Measurements from ENCODE around the gene USP7. TPM values are rescaled to one million over a fixed set of nuclear protein-coding genes. Genes with fewer than 3 reads are reported as not detected.
"Not testable (repeated sequence)": the region's sequence is repeated elsewhere in the genome, so short reads cannot be mapped to it uniquely, and the experiment has no call there.

Gene USP7
- total RNA-seq, 1 experiment from 2014 or later, result 20.3 TPM

DNA sequence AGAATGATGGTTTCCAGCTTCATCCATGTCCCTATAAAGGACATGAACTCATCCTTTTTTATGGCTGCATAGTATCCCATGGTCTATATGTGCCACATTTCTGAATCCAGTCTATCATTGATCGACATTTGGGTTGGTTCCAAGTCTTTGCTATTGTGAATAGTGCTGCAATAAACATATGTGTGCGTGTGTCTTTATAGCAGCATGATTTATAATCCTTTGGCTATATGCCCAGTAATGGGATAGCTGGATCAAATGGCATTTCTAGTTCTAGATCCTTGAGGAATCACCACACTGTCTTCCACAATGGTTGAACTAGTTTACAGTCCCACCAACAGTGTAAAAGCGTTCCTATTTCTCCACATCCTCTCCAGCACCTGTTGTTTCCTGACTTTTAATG lies 12.5 kb upstream of the USP7 start:
- in situ Hi-C loops (cut with HindIII; ENCODE audit: low sequenced_read_pairs); DNase-seq (ENCODE audit: low spot score): not testable (repeated sequence)

- in situ Hi-C loops (cut with HindIII; ENCODE audit: low sequenced_read_pairs), result no loop called here
These were observed 11.3 kb upstream of the USP7 start for GRCh38 chr16:8975039-8975438.

DNA sequence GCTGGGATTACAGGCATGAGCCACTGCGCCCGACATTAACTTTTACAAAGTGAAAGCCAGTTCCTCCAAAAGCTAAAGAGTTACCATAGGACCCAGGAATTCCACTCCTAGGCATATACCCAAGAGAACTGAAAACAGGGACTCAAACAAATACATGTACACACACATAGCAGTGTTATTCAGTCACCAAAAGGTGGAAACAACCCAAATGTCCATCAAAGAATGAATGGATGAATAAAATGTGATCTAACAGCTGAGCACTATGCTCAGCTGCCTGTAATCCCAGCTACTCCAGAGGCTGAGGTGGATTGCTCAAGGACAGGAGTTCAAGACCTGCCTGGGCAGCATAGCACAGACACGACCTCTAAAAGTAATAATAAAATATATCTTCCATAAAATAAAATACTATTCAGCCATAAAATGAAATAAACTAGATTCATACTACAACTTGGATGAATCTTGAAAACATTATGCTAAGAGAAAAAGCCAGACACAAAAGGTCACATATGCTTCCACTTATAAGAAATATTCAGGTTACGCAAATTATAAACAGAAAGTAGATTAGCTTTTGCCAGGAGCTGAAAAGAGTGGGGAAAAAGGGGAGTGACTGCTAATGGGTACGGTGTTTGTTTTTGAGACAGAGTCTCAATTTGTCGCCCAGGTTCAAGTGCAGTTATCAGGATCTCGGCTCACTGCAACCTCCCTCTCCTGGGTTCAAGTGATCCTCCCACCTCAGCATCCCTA lies 9.3 kb upstream of the USP7 start:
- in situ Hi-C loops (cut with HindIII; ENCODE audit: low sequenced_read_pairs), result no loop called here
- DNase-seq (ENCODE audit: low spot score), result no peak

More at GRCh38 chr16:8975039-8975438, 11.3 kb upstream of the USP7 start:
- DNase-seq (ENCODE audit: low spot score), result no peak

- no peak for DNase-seq (ENCODE audit: low spot score)
- in situ Hi-C loops (cut with HindIII; ENCODE audit: low sequenced_read_pairs), result no loop called here
These were observed 7.7 kb upstream of the USP7 start for GRCh38 chr16:8971416-8971815.

DNA sequence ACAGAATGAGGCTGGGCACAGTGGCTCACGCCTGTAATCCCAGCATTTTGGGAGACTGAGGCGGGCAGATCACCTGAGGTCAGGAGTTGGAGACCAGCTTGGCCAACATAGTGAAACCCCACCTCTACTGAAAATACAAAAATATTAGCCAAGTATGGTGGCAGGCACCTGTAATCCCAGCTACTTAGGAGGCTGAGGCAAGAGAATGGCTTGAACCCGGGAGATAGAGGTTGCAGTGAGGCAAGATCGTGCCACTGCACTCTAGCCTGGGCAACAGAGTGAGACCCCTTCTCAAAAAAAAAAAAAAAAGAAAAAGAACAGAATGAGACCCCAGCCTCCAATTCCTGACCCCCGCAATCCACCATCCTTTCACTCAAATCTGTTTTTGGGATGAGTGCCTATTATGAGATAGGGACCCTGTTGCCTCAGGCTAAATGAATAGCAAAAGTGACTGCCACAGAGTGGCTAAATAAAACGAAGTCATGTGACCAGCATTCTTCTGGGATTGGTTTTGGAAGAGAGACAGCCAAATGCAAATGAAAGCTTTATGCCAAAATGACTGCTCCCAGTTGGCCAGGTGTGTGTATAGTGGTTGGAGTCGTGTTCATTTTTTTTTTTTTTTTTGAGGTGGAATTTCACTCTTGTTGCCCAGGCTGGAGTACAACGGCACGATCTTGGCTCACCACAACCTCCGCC lies 5.6 kb upstream of the USP7 start:
- in situ Hi-C loops (cut with HindIII; ENCODE audit: low sequenced_read_pairs), result loop anchor here (5.0 kb wide), 1 partner anchor 47 kb away; no protein-coding TSS in a partner anchor
- not testable (repeated sequence) for DNase-seq (ENCODE audit: low spot score)

DNA sequence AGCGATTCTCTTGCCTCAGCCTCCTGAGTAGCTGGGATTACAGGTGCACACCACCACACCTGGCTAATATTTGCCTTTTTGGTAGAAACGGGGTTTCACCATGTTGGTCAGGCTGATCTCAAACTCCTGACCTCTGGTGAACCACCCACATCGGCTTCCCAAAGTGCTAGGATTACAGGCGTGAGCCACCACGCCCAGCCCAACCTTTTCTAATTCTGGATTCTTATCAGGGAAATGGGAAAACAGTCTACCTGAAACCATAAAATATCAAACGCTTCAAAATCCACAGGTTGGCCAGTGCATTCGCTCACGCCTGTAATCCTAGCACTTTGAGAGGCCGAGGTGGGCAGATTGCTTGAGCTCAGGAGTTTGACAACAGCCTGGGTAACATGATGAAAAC lies 4.3 kb upstream of the USP7 start:
- DNase-seq (ENCODE audit: low spot score), result not testable (repeated sequence)
- in situ Hi-C loops (cut with HindIII; ENCODE audit: low sequenced_read_pairs), result loop anchor here (5.0 kb wide), 1 partner anchor 46 kb away; no protein-coding TSS in a partner anchor

DNA sequence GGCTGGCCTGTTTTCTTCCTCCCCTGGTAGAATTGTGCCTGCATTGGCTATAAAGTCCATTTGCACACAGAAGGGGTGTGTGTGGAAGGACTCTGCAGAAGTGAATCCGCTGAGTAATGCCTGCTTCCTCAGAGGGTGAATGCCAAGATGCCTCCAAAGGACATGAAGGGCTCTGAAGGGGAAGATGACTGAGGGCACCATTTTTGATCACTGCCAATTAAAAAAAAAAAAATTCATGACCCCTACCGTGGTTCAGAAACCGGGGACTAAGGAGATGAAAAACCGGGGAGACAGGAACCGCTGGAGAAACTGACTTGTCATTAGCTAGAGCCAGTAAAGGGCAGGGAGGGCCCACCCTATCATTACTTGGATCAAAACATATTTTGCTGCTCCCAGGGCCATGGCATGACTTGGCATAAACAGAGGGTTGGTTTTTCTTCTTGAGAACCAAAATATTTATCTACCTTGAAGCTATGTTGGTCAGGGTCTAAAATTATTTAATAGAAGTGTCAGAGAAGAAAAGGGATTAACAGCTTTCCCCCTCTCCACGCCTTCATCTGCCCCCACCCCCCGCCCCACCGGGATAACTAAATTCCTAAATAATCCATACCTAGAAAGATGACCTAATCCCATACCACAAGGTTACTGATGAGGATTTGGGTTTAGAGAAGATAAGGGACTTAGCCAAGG lies 3.6 kb upstream of the USP7 start:
- no peak for DNase-seq (ENCODE audit: low spot score)
- in situ Hi-C loops (cut with HindIII; ENCODE audit: low sequenced_read_pairs), result loop anchor here (5.0 kb wide), 1 partner anchor 45 kb away; no protein-coding TSS in a partner anchor

DNA sequence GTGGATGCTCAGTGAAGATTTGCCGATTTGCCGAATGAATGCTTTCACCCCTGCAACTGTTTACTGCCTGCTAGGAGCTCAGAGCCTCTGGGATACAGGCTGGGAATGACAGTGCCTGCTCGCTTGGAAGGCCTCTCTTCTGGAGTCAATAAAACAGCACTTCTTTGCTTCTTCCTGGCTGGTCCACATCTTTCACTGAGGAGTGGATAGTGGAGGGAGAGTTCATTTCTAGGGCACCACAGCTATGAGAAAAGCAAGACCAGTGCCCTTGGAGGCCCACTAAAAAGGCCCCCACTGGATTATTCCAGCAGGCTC lies 3.1 kb upstream of the USP7 start:
- DNase-seq (ENCODE audit: low spot score), result no peak
- in situ Hi-C loops (cut with HindIII; ENCODE audit: low sequenced_read_pairs), result loop anchor here (5.0 kb wide), 1 partner anchor 44 kb away; no protein-coding TSS in a partner anchor

GRCh38 chr16:8964462-8964861 lies 756 bp upstream of the USP7 start:
- no peak for DNase-seq (ENCODE audit: low spot score)
- in situ Hi-C loops (cut with HindIII; ENCODE audit: low sequenced_read_pairs), result no loop called here

DNA sequence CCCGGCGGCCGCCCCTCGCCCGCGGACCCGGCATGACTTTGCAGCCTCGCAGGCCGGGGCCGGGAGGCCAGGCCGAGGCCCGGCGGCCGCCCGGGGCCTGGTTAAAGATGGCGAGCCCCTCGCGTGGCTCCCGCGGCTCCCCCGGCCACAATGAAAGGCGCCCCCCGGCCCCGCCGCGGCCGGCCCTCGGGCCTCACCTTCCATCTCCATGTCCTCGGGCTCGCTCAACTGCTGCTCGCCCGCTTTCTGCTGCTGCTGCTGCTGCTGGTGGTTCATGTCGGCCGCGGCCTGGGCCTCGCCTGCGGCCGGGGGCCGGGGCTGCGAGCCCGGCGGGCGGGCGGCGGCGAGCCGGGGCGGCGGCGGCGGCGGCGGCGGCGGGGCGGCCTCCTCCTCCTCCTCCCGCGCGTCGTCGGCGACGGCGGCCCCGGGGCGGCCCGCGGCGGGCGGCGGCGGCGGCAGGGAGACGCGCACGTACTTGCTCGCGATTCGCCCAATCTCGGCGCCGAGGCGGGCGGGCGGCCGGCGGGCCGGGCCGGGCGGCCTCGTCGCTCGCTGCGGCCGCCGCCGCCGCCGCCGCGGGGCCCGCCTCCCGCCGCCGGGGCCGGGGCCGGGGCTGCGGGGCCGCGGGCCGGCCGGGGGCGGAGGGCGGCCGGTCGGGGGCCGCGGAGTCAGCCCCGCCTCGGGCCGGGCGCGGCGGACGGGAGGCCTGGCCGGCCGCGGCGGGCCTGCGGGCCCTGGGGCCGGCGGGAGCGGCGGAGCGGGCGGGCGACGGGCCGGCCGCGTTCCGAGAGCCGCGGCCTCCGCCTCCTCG lies 491 bp downstream of the USP7 start:
- DNase-seq (ENCODE audit: low spot score), result no peak
- in situ Hi-C loops (cut with HindIII; ENCODE audit: low sequenced_read_pairs), result no loop called here

DNA sequence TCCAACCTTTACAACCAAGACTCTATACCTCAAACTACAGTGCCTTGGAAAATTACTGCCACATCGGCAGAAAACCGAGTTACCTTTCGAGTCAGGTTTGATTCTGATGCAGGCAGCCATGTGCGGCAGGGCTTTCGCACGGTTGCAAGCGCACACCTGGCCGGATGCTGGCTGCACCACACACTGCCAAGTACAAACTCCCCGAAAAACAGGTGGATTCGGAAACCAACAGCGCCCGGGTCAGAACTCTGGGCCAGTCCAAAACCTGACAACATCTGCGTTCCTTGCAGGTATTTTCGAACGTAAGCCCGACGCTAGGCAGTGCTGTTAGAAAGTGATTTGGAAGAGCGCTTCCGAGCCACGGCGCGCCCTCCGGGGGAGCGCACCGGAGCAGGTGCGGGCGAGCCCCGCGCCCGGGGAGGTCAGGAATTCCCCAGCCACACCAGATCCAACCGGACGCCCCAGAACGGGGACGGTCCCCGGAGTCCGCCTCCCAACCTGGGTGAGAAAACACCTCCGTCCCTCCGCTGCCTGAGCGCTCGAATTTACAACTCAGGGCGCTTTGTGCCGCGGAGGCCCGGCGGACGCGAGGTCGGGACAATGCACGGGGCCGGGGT lies 1.2 kb downstream of the USP7 start:
- DNase-seq (ENCODE audit: low spot score), result no peak
- in situ Hi-C loops (cut with HindIII; ENCODE audit: low sequenced_read_pairs), result no loop called here

GRCh38 chr16:8961811-8962390 lies 1.8 kb downstream of the USP7 start:
- in situ Hi-C loops (cut with HindIII; ENCODE audit: low sequenced_read_pairs), result no loop called here
- DNase-seq (ENCODE audit: low spot score), result no peak

DNA sequence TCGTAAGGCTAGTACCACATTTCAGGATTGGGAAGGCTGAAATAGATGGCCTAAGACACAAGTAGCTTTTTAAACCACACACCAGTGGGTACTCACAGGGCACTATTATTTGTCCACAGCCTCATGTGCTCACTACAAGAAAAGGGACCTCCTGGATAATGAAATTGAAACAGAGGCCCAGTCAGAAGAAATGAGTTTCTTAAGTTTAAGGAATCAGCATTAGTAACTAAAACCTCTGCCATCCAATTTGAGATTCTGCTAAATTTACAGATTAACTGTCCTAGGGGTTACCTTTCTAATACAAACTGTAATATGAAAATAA lies 3.0 kb downstream of the USP7 start:
- in situ Hi-C loops (cut with HindIII; ENCODE audit: low sequenced_read_pairs), result no loop called here
- no peak for DNase-seq (ENCODE audit: low spot score)

GRCh38 chr16:8959921-8960787 lies 3.6 kb downstream of the USP7 start:
- in situ Hi-C loops (cut with HindIII; ENCODE audit: low sequenced_read_pairs), result no loop called here
- DNase-seq (ENCODE audit: low spot score), result no peak

- no peak for DNase-seq (ENCODE audit: low spot score)
- in situ Hi-C loops (cut with HindIII; ENCODE audit: low sequenced_read_pairs), result no loop called here
These were observed 5.2 kb downstream of the USP7 start for GRCh38 chr16:8958344-8959167.

- in situ Hi-C loops (cut with HindIII; ENCODE audit: low sequenced_read_pairs), result no loop called here
- DNase-seq (ENCODE audit: low spot score), result no peak
These were observed 6.1 kb downstream of the USP7 start for GRCh38 chr16:8957509-8958157.

DNA sequence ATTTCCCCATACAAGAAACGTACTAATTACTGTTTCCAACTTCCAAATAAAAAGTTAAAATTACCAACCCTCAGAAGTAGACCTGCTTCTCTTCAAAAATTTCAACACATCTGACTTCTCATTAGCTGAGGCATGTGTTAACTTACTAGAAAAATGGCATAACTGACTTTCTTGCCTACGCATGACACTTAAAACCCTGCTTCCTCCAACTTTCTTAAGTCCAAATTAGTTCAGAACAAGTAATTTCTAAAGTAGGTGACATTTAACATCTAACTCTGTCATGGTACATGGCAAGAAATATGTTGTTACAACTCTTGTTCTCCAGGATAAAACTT lies 6.7 kb downstream of the USP7 start:
- in situ Hi-C loops (cut with HindIII; ENCODE audit: low sequenced_read_pairs), result no loop called here
- no peak for DNase-seq (ENCODE audit: low spot score)
